Hippocampal formation (tissue), 2 donors: ENCODE data around the gene MRPL39.

Experiments
- DNase-seq, 2 donors: peaks; one replicate each; lab custom pipeline; 2025; lab: John Stamatoyannopoulos, UW

The MRPL39 gene

GRCh38 chr21:25614441-25614840 lies 7.2 kb upstream of the MRPL39 start:
- DNase-seq, result no peak

- peak; percentile 61 to 74 for DNase-seq
These were observed 910 bp upstream of the MRPL39 start for GRCh38 chr21:25608044-25608737.

- DNase-seq, result no peak
These were observed 17.4 kb downstream of the MRPL39 start for GRCh38 chr21:25589887-25590286.

GRCh38 chr21:25586791-25587190 lies 20.5 kb downstream of the MRPL39 start:
- DNase-seq, result no peak

- DNase-seq, result no peak
These were observed 21.0 kb downstream of the MRPL39 start for GRCh38 chr21:25586326-25586725.

GRCh38 chr21:25584833-25585676 lies 22.2 kb downstream of the MRPL39 start:
- no peak for DNase-seq

GRCh38 chr21:25583370-25584130 lies 23.7 kb downstream of the MRPL39 start:
- no peak for DNase-seq

- no peak for DNase-seq
These were observed 24.4 kb downstream of the MRPL39 start for GRCh38 chr21:25582888-25583287.

GRCh38 chr21:25582164-25582790 lies 25.0 kb downstream of the MRPL39 start:
- no peak for DNase-seq

GRCh38 chr21:25581582-25581981 lies 25.7 kb downstream of the MRPL39 start:
- DNase-seq, result no peak

- DNase-seq, result no peak
These were observed 26.4 kb downstream of the MRPL39 start for GRCh38 chr21:25580912-25581260.

- no peak for DNase-seq
These were observed 27.9 kb downstream of the MRPL39 start for GRCh38 chr21:25579226-25580013.

- DNase-seq, result no peak
These were observed 29.0 kb downstream of the MRPL39 start for GRCh38 chr21:25578056-25578961.

- DNase-seq, result no peak
These were observed 29.7 kb downstream of the MRPL39 start for GRCh38 chr21:25577424-25578055.

- DNase-seq, result peak in 1 of 2 donors; percentile 2
These were observed 33.7 kb downstream of the MRPL39 start for GRCh38 chr21:25573409-25574206.

- no peak for DNase-seq
These were observed 34.4 kb downstream of the MRPL39 start for GRCh38 chr21:25572861-25573310.

GRCh38 chr21:25571726-25572121 lies 35.6 kb downstream of the MRPL39 start:
- DNase-seq, result no peak

GRCh38 chr21:25569711-25570110 lies 37.6 kb downstream of the MRPL39 start:
- DNase-seq, result no peak

GRCh38 chr21:25569084-25569483 lies 38.2 kb downstream of the MRPL39 start:
- DNase-seq, result no peak
